ENCODE measurements around the gene SGCG.
"Not testable (repeated sequence)": the region's sequence is repeated elsewhere in the genome, so short reads cannot be mapped to it uniquely, and the experiment has no call there.

Gene SGCG, protein sequence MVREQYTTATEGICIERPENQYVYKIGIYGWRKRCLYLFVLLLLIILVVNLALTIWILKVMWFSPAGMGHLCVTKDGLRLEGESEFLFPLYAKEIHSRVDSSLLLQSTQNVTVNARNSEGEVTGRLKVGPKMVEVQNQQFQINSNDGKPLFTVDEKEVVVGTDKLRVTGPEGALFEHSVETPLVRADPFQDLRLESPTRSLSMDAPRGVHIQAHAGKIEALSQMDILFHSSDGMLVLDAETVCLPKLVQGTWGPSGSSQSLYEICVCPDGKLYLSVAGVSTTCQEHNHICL

DNA sequence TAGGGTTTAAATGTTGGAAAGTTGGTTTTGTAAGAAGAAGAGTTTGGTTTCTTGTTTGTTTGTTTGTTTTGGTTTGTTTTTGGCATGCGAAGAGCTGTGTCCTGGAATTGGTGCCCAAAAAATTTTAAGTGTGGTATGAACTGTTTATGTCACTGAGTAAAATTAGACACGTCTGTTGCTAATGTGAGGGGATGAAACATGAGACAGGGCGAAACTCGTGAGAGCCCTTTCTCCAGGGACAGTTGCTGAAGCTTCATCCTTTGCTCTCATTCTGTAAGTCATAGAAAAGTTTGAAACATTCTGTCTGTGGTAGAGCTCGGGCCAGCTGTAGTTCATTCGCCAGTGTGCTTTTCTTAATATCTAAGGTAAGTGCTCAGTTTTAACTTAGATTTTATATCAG lies at the start of gene SGCG:
Gene SGCG (plus strand): TSS at position 269 of the 400 bp plus-strand sequence. CDS start 22,716 bp downstream, outside the sequence.
- in situ Hi-C loops (cut with MboI; ENCODE audit: low sequenced_read_pairs) = no loop called here

DNA sequence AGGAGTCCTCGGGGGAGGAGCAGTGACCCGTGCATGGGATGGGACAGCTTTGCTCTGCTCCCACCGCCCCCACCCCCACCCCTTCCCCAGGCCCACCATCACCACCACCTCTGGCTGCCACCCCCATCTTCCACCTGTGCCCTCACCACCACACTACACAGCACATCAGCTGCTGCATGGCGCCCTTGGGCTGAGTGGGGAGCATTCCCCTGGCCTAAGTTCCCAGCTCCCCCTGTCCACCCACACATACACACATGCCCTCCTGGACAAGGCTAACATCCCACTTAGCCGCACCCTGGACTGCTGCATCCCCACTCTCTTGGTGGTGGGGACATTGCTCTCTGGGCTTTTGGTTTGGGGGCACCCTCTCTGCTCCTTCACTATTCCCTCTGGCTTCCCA lies 46.2 kb upstream of the SGCG start:
- in situ Hi-C loops (cut with MboI; ENCODE audit: low sequenced_read_pairs) = no loop called here

DNA sequence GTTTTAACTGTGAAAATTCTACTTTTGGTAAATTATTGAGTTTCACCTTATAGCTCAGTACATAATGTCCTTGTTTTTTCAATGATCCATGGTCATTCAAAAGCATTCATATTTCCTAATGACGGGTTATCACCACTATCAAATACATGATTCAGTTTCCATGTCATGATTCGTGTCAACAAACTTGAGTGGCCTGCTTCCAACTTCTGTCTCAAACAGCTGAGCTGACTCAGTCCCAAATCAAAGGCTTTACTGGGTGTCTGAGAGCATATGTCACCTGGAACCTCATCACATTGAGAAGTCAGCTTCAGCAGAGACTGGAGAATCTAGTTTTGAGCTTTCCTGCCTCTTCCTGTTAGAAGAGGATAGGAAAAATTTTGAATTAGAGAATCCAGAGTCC lies 40.3 kb upstream of the SGCG start:
- in situ Hi-C loops (cut with MboI; ENCODE audit: low sequenced_read_pairs) = no loop called here

DNA sequence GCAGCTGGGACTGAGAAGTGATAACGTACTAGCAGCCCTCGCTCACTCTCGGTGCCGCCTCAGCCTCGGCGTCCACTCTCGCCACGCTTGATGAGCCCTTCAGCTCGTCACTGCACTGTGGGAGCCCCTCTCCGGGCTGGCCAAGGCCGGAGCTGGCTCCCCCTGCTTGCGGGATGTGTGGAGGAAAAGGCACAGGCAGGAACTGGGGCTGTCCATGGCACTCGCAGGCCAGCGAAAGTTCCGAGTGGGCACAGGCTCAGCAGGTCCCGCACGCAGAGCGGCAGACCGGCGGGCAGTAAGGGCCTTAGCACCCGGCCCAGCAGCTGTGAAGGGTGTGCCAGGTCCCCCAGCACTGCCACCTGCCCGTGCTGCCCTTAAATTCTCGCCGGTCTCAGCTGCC lies 38.8 kb upstream of the SGCG start:
- in situ Hi-C loops (cut with MboI; ENCODE audit: low sequenced_read_pairs) = no loop called here

DNA sequence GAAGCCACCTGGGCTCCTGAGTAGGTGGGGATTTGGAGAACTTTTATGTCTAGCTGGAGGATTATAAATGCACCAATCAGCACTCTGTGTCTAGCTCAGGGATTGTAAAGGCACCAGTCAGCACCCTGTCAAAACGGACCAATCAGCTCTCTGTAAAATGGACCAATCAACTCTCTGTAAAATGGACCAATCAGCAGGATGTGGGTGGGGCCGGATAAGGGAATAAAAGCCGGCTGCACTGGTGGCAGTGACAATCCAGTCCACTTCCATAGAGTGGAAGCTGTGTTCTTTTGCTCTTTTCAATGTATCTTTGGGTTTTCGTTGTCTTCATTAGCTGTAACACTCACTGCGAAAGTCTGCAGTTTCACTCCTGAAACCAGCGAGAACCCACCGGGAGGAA lies 38.2 kb upstream of the SGCG start:
- in situ Hi-C loops (cut with MboI; ENCODE audit: low sequenced_read_pairs) = not testable (repeated sequence)

DNA sequence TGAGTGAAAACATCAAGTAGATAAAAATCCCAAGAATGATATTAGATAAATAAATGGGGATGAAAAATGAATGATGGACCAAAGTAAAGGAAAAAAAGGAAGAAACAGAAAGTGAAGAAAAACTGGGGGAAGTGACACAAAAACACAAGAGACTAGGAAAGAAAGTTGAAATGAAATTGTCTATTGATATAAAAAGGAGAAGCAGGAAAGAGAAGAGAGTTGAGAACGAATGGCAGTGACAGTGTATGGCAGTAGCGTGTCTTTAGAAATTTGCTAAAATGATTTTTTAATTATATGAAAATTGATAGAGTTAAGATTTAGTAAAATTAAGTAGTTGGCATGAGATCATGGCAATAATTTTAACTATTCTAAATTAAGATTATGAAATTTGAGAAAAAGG lies 36.3 kb upstream of the SGCG start:
- in situ Hi-C loops (cut with MboI; ENCODE audit: low sequenced_read_pairs) = no loop called here

DNA sequence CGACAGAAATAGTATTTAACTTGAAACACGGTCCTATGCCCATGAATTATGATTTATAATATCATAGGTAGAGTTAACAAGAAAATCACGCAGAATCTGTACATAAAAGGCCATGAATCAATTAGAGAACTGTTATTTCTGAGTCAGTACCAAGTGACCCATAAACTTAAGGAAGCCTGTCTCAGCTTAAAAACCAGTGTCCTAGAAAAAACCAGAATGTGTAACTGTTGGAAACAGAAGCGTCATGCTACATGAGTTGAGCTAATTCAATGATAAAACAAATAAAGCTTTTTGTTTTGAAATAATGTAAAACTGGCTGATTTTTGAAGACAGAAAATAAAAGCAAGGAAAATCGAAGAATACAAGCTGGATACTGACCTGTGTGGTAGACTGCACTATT lies 34.8 kb upstream of the SGCG start:
- in situ Hi-C loops (cut with MboI; ENCODE audit: low sequenced_read_pairs) = no loop called here

DNA sequence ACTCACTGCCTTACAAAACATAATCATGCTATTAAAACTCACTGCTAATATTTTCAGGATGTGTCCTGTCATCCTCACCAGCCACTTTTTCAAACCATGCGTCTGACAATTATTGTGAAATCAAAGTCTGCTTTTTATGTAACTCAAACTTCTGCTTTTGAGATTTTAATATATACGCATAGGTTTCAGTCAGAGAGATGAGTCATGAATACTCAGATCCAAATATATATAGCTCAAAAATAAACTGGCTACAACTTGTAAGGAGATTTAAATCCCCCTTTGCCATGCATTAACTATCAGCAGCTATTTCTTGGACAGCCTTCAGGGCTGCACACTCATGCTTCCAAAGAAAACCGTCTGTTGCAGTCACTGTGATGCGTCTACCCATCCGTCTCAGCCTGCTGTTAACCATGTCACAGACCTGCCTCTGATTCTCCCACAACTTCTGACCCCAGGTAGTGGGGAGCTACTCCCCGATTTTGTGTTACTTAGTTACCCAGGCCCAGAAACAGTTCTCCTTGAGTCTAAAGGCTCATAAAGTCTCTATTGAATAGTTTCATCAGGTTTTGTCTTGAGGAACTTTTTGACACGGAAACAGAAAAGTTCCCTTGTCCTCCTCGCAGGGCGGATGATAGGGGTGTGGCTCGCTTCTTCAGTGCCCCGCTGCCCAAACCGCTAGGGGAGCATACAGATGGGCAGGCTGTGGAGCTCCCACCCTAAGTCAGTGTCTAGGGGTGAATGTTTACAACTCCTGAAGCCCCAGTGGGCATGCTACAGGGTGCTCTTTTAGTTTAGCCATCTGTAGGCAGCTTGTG lies 33.8 kb upstream of the SGCG start:
- in situ Hi-C loops (cut with MboI; ENCODE audit: low sequenced_read_pairs) = no loop called here

DNA sequence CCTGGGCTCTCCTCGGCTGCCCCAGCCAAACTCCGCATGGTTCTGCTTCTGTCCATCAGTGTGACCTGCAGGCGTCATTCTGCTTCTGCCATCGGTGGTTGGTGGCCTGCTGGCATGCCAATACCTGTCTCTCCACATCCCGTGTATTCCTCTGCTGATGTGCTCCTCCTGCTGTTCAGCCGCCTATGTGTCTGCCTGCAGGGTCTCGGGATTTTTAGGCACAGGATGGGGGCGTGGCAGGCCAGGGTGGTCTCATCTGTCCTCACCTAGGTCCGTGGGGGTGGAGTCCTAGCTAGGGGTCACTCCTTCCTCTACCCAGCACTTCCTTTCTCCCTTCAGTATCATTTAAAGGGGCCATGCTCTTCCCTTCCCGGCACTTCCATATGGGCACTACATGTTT lies 33.0 kb upstream of the SGCG start:
- in situ Hi-C loops (cut with MboI; ENCODE audit: low sequenced_read_pairs) = no loop called here

DNA sequence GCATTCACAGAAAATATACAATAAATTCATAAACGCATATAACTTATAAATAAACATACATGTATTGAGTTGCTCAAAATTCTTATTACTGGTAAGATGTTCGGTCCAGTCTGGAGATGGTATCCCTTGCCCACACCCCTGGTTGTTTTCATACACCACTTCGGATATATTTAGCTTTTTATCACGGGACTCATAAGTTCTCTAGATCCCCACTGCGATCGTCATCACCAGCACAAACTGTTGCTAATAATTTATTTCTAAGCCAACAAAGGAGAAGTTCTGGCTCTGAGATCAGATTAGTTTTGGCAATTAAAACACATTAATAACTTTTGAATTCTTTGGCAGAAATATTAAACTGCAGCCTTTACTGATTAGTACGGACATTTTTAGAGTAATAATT lies 23.0 kb upstream of the SGCG start:
- in situ Hi-C loops (cut with MboI; ENCODE audit: low sequenced_read_pairs) = no loop called here

DNA sequence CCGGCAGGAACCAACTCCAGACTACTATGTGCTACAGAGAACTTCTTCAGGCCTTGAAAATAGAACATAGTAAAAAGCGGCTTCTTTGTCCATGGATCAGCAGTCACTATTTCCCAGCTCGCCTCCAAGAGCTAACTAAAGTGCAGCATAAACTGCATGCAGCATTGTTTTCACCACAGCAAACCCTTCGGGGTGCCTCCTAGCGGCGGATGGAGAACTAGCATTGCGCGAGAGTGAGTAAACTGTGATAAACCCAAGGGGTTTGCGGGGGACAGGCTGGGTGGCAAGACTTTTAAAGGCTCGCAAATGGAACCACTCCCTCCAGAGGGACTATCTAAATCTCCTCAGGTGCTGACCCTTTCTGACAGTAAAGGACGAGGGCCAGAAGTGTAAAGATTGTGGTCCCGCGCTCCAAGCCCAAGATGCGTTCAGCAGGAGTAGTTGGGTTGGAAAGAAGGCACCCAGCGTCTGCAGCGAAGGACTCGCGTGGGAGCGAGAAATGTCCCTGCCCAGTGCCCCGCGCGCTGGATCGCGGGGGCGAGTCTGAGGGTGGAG lies 21.5 kb upstream of the SGCG start:
- in situ Hi-C loops (cut with MboI; ENCODE audit: low sequenced_read_pairs) = no loop called here

DNA sequence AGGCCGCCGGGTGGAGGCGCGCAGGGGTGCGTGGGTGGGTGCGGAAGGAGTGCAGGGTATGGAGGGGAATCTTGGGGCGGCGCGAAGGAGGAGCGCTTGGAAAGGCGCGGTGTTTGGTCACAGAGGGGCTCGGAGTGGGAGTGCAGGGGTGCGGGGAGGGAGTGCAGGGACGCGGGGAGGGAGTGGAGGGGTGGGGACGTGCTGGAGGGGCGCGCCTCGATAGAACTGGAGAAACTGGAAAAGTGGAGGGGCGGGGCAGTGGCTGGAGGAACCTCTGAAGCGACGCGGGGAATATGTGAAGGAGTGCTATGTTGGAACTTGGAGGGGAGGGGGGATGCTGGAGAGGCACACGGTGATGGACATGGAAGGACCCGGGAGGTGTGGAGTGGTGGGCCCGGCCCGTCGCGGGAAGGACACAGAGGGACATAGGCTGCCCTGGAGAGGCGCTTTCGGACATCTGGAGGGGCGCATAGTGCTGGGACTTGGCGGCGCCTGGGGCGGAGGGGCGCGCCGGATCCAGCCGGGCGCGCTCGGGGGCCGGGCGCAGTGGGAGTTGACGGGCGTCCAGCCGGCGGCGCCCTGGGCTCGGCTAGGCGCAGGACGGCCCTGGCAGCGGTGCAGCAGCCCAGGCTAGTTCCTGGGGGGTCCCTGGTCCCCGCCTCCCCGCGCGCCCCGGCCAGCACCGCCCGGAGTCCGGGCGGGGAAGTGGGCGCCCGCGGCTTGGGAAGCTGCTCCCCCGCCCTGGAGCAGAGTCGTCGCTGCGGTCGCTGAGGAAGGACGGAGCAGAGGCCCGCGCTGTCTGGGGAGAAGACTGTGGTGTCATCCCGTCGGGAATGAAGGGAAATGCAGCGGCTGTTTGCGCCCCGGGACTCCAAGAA lies 20.8 kb upstream of the SGCG start:
- in situ Hi-C loops (cut with MboI; ENCODE audit: low sequenced_read_pairs) = no loop called here

DNA sequence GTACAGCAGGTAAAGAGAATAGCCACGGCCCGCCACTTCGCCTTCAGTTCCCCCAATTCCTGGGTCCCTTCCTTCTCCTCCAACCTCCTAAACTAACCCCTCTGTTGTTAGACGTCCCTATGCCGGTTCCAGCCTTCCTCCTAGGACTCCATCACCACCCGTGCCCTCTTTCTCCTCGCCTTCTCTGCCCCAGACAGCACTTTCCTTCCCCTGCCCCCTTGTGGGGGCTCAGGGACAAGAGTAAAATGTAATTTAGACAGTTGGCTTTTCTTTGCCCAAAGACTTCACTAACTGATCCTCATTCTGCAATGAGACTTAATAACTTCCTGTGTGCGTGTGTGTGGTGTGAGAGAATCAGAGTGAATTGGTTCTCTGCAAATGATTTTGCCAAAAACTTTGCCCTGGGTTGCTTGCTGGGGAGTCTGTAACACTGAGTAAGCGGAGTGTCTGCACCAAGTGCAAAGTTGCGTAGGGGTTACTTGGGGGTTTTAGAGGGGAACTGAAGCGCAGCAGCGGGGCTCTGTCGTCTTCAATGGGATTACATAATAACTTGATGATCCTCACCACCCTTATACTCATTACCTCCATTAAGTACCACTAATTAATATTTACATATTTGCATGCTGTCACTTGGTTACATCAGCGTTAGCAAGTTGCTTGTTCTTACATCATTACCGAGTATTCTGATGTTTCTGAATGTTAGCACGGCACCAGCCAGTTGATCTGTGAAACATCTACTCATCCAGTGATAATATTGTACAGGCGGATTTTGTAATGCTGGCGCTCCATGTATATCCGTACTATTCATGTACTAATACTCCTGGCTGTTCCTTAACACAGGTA lies 19.9 kb upstream of the SGCG start:
- in situ Hi-C loops (cut with MboI; ENCODE audit: low sequenced_read_pairs) = no loop called here

DNA sequence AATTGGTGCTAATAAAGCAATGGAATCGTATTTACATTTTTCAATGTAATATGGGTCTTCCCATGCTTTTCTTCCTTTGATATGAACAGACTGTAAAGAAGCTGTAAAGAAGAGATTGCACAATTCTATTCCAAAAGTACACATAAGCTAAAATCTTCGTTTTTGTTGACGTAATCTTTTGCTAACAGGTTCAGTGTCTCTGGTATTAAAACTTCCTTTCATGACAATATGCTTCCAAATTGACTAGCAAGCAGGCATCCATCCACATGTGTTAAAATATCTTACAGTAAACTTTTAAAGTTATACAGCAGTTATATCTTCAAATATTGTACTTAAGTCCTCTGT lies 19.3 kb upstream of the SGCG start:
- in situ Hi-C loops (cut with MboI; ENCODE audit: low sequenced_read_pairs) = no loop called here

DNA sequence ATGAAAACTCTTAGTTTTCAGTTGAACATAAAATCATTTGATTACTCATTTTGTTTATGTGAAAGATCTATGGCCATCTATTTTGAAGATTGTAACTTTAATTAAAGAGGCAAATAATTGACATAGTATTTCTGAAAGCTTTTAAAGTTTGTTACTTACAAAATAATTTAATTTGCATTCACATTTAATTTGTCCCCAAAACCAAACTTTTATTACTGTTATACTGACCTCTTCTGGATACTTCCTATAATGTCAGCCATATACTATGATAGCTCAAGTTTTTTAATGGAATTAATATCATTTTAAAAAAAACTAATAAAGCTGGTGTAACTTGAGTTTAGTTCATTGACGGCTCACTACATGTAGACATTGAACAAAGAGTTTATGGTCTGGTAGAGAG lies 4.9 kb upstream of the SGCG start:
- in situ Hi-C loops (cut with MboI; ENCODE audit: low sequenced_read_pairs) = no loop called here

DNA sequence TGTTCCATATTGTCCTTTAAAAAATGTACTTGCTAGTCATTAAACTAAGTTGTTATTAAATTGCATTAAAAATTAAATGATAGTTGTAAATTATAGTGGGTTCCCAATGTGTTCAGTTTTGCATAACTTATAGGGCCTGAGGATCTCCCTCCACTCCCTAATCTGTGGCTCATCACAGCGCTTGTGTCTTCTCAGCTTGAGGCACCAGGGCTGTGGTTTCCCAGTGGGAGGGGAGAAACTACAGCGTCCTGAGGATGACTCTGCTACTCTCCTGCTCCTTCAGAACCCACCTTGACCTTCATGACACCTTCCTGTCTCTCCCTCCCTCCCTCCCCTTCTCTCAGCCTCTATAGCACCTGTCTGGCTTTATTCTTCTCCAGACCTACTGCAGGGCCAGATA lies 1.4 kb downstream of the SGCG start:
- in situ Hi-C loops (cut with MboI; ENCODE audit: low sequenced_read_pairs) = no loop called here

DNA sequence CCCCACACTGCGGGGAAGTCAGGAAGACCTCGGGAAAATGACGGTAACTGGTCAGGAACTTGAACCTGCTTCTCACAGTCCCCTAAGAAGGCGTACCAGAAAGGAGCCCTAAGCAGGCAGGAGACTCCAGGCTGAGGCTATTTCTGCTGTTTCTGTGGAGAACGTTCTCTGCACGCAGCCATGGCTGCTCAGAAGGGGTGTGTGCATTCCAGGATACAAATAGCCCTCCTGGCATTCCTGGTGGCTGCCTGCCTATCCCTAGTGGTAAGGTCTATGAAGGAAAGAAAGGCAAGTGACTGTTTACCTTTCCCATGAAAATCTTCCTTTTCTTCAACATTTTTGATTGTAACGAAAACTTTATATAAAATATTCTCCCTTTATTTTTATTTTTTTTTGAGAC lies 2.5 kb downstream of the SGCG start:
- in situ Hi-C loops (cut with MboI; ENCODE audit: low sequenced_read_pairs) = no loop called here

DNA sequence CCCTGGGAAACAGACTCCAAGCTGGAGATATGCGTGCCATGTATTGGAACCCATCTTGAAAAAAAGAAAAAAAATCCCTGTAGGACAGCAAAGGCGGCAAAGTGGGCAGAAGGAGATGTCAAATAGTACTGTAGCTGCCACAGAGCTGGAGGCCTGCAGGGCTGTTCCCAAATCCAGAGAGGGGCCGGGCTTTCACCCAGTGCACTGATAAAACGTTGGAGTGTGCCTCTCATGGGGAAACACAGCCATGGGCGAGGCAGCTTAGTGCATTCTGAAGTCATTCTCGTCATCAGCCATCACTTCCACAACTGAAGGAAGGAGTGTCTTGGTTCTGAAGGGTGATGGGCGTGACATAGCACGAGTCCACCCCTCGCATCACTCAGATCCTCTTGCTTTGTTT lies 4.8 kb downstream of the SGCG start:
- in situ Hi-C loops (cut with MboI; ENCODE audit: low sequenced_read_pairs) = no loop called here

DNA sequence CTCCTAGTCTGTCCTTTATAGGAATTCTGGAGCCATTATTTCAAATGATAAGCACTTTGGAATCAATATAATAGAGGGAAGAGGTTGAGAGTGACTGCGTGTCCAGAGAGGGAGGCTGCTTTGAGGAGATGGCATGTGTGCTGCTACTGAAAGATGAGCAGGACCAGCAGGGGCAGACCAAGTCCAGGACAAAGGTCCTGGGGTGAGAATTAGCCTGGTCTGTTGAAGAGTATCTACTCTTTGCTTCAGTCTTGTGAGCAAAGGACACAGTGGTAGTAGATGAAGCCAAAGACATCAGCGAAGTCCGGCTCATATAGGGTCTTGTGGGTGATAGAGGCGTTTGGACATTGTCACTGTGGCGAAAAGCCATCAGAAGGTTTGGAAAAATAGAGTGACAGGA lies 21.1 kb downstream of the SGCG start:
- in situ Hi-C loops (cut with MboI; ENCODE audit: low sequenced_read_pairs) = no loop called here

DNA sequence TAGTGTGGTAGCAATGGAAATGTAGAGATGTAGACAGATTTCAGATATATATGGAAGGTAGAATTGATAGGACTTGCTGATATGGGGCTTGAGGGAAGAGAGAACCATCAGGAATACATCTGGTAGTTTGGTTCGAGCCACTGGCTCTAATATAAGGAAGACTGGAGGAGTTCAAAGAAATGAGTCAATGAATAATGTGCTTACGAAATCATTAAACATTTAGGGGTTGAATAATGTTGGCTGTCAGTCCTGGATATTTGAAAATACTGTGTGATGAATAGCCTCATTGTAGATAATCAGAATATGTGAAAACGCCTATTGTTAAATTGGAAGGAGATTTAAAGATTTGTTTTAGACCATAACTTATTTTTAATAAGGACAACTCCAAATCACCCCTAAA lies 21.6 kb downstream of the SGCG start:
- in situ Hi-C loops (cut with MboI; ENCODE audit: low sequenced_read_pairs) = no loop called here

DNA sequence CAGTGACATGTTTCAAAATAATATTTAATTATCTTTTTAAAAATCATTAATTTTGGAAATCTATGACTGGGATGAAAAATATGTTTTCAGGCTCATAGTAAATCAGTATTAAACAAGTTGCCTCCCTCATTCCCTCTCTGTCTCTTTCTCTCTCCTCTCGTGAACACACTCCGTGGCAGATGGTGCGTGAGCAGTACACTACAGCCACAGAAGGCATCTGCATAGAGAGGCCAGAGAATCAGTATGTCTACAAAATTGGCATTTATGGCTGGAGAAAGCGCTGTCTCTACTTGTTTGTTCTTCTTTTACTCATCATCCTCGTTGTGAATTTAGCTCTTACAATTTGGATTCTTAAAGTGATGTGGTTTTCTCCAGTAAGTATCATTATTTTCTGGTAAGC lies 22.7 kb downstream of the SGCG start:
- in situ Hi-C loops (cut with MboI; ENCODE audit: low sequenced_read_pairs) = no loop called here
